ENCODE measurements around the gene AKAP13.

Gene AKAP13

DNA sequence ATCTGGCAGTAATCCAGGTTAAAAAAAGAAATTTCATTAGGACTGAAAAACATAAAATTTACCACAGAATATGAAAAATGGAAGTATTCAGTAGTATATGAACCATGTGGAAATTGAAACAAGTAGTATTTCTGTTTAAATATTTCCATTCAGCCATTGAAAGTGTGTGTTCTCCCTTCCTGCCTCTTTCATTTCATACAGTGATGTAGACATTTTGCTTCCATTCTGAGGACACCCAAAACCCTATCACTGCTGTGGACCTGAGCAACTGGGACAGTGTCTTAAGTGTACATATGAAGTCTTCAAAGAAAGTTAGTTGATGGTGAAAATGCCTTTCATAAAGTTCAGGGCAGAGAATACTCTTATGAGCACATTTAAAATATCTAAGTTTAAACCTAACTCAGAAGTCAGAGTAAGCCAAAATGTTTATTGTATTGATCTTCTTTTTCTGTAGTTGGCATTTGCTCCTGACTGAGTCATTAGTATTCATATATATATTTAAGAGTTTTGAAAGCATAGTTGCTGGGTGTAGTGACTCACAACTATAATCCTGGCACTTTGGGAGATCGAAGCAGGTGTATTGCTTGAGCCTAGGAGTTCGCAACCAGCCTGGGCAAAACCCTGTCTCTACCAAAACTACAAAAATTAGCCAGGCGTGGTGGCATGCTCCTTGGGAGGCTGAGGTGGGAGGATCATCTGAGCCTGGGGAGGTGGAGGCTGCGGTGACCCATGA is 215.6 kb downstream of the AKAP13 start:
- no peak overlapping the region for H3K4me3 ChIP-seq (ENCODE audit: low read length)
- DNase-seq (ENCODE audit: low read depth, low spot score) = no peak

DNA sequence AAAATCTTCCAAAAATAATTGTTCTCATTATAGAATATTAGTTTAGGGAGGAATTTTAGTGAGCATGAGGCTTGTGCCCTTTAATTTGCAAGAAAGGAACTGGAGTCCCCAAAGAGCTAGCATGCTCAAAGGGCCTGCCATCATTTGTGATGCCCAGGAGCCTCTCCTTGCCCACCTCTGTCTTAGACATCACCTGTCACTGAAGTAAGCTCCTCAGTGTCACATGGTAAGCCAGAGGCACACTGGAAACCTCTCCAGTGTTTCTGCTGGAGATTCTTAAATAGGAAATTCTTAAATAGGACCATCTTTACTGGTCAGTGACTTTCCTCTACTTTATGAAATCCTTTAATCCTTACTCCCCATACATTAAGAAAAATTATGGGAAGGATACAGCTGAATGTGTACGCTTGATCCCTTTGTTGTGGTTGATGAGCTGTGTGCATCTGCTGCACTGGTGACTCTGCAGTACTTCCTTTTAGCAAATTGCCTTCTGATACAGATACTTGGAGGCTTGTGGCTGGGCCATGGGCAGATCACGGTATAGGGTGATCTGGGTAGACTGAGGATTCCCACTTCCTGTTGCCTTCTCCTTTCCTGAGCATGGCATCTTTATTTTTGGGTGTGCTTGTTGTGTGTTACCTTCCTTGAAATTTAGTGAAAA is 216.9 kb downstream of the AKAP13 start:
- no peak overlapping the region for H3K4me3 ChIP-seq (ENCODE audit: low read length)
- peak; percentile 83 for DNase-seq (ENCODE audit: low read depth, low spot score)

DNA sequence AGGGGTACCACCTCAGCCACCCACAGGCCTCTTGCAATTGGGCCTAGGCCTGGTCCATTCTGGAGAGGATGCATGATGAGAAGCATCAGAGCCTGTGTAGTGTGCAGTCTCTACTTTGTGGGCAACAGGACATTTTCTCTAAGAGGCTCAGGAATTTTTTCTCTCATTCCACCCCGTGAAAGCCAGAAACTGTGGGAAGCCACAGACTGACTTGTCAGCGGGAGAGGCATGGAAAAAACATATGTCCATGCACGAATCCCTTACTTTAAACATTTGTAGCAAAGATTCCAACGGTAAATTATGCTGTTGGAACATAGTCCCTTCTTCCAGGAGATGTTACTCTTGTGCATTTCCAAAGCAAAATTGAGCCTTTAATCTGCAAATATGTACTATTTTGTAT is 217.8 kb downstream of the AKAP13 start:
- H3K4me3 ChIP-seq (ENCODE audit: low read length) = no peak overlapping the region
- no peak for DNase-seq (ENCODE audit: low read depth, low spot score)

DNA sequence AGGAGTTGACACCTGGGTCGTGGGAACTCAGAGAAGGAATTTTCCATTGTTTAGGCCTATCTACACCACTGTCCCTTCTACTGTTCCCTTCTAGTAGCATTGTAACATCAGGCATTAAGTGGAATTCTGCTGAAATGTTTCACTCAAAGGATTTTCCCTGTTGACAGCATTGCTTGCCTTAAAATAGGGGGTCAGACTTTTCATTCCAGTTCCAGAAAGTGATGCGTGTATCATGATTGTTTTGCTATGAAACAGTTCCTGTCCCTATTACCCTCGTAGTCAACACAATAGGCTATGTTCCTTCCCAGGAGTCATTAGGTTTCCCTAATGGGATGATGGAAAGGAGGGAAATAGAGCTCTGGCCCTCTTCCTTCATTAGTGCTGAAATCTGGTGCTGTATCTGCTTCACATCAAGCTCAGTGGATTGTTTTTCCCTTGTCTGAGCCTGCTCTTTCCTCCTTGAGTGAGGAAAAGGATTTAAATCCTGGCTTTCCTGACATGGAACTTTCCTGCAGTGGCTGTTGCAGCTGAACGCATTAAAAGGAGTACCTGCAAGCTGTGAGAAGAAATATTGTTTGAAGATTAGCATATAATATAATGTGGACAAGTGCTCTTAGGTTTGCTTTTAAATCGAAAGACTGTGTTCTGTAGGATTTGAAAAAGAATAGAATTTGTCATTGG is 218.5 kb downstream of the AKAP13 start:
- no peak overlapping the region for H3K4me3 ChIP-seq (ENCODE audit: low read length)

DNA sequence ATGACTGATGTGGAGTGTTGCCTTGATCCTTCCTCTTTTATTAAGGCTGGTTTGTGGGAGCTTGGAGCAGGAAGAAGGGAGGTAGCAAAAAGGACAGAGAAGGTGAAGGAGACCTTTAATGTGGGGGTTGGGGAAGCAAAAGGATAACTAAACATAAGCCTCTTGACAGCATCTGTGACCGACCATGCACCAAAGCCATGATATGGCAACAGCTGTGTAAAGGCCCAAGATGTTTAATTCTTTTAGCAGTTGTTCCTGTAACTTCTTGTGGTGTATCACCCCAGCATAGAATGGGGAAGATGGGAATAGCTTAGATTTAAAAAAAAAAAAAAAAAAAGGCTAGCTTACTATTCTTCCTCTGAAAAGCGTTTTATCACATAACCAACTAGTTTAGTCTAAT is 219.6 kb downstream of the AKAP13 start:
- H3K4me3 ChIP-seq (ENCODE audit: low read length) = no peak overlapping the region
- DNase-seq (ENCODE audit: low read depth, low spot score) = no peak

More for the DNA sequence above, 218.5 kb downstream of the AKAP13 start:
- no peak for DNase-seq (ENCODE audit: low read depth, low spot score)

DNA sequence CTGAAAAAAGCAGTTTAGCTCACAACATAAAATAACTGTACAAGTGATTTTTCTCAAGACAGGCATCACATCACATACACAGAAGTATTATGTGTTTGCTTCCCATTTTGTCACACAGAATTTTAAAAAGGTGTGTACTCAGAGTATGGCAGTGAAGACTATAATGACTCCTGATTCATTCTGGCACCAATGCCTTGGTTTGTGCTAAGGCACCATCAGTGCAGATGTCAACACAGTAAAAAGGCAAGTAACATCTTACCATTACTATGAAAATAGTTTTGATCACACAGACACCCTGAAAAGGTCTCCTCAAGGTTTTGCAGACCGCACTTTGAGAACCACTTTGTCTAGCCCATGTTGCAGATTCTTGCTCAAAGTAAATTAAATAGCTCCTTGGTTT is 222.8 kb downstream of the AKAP13 start:
- DNase-seq (ENCODE audit: low read depth, low spot score) = no peak
- H3K4me3 ChIP-seq (ENCODE audit: low read length) = no peak overlapping the region

DNA sequence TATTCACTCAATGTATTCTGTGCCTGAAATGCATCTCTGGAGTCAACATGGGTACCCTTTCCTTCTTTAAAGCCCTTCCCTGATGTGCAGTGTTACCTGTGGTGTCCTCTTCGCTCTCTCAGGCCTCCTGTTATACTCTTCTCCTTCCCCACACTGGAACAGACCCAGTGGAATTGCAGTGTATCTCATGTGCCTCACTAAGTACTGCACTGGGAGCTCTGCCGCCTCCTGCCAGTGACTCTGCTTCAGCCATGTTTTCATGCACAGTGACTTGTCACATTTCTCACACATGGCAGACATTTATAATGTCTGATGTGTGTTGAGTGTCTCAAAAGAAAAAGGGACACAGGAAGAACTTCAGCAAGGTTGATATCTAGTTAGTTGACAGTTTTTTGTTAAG is 223.3 kb downstream of the AKAP13 start:
- H3K4me3 ChIP-seq (ENCODE audit: low read length) = no peak overlapping the region
- DNase-seq (ENCODE audit: low read depth, low spot score) = no peak

DNA sequence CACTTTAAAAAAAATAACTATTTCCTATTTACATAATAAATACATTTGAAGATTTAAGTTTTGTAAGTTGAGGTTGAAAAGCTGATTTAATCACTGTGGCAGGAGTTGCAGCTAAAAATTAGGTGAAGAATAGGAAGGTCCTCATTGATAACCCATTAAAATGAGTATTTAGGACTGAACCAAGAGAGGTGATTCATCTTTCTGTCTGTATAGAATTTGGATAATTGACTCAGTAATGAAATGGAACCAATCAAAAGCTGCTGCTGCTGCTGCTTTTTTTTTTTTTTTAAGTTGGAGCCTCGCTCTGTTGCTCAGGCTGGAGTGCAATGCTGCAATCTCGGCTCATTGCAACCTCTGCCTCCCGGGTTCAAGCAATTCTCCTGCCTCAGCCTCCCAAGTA is 223.8 kb downstream of the AKAP13 start:
- no peak overlapping the region for H3K4me3 ChIP-seq (ENCODE audit: low read length)
- DNase-seq (ENCODE audit: low read depth, low spot score) = no peak

DNA sequence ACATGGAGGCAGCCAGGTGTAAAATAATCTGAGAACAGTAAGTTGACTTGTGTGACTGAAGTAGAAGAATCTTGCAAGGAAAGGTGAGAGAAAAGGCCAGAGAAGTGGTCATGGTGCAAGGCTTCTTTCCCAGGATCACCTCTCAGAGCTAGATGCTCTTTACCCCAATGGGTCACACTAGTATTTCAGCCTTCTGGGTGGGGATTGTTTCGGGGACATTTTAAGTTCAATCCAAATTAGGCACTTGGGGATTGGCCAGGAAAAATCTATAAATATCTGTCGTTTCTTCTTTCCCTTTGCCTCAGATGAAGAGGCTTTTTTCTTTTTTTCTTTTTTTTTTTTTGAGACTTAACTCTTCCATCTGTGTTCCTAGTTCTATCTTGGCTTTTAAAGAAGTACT is 226.3 kb downstream of the AKAP13 start:
- no peak overlapping the region for H3K4me3 ChIP-seq (ENCODE audit: low read length)
- DNase-seq (ENCODE audit: low read depth, low spot score) = no peak

DNA sequence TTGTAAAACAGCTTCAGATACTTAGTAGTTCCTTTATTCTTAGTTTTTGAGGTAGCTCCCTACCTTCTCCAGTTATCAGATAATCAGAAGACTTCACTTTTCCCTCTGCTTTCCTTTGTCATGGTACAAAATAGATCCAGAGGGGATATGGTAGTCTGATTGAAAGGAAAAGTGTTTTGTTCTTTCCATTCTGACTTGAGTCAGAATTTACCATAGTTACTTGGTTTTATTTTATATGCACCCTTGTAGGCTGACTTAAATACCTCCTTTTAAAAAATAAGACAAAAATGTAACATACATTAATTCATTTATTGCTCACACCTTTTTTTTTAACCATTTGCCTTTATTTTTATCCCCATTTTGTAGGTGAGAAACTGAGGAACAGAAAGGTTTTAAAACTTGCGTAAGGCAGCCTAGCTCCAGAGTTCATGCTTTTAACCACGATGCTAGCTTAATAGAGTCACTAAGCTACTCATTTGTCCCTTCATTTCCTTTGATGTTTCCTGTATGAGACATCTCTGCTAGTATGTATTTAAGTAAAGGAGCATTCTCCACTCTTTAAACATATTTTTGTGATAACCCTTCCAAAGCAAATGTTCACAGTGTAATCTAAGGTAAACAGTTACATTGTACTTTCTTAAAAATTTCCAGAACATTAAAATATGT is 226.9 kb downstream of the AKAP13 start:
- H3K4me3 ChIP-seq (ENCODE audit: low read length) = no peak overlapping the region
- no peak for DNase-seq (ENCODE audit: low read depth, low spot score)

DNA sequence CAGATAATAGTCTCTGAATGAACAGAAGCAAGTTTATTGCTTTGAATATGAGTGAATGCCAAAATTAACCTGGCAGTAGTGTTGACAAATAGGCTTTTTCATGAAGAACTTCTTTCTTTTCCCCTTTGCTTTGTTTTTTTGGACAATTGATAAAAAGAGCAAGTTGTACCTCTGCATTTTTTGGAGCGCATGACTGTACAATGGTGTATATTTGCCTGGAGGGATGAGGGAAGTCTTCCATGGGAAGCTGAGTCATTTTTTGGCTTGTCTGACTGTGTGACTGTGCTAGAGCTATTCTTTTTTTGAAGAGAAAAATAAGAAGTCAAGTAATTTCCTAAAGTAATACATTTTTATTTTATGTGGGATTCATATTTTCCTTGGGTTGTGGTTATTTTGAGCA is 227.4 kb downstream of the AKAP13 start:
- DNase-seq (ENCODE audit: low read depth, low spot score) = no peak
- no peak overlapping the region for H3K4me3 ChIP-seq (ENCODE audit: low read length)

DNA sequence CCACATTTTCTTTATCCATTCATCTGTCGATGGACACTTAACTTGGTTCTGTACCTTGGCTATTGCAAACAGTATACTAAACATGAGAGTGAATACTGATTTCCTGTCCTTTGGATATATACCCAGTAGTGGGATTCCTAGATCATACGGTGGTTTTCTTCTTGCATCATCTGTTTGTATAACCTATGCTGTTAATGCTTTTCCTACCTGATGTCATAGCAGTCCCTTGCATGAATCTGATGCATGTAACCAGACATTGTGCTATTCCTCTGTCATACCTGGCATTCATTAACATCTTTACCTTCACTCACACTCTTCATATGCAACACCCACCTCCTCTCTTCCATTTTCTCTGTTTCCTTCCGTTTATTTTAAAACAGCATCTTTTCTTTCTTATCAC is 229.1 kb downstream of the AKAP13 start:
- no peak for DNase-seq (ENCODE audit: low read depth, low spot score)
- H3K4me3 ChIP-seq (ENCODE audit: low read length) = no peak overlapping the region

DNA sequence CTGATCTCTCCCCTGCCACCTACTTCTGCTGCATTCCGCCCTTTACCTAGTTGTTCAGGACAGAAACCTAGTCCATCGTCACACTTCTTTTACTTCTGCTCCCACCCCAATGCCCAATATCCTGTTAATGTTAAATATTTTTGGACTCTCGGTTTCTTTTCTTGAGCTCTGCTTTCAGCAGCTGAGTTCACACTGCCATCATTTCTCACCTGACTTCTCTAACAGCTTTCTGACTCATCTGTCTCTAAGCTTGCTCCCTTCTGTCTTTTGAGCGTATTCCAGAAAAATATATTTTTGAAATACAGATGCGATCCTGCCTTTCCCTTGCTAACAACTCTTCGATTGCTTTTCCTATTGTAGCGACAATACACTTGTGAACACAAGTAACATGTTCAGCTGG is 231.0 kb downstream of the AKAP13 start:
- DNase-seq (ENCODE audit: low read depth, low spot score) = no peak

DNA sequence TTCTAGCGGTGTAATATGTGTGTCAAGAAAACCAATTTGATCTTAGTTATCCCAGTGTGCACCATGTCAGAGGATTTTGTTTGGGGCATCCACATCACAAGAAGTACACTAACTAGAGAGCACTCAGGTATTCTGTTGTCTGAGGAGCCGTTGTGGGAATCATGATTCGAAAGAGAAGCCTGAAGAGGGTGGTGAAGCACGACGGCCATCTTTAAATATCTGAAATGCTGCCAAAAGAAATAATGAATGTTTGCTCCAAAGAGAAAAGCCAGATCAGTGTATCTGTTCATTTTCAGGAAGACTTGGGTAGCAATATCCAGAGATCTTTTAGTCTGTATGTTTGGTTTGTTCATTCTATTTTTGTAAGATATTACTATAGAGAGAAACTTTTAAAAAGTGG is 233.7 kb downstream of the AKAP13 start:
- no peak for DNase-seq (ENCODE audit: low read depth, low spot score)
- H3K4me3 ChIP-seq (ENCODE audit: low read length) = no peak overlapping the region

More for the DNA sequence above, 231.0 kb downstream of the AKAP13 start:
- H3K4me3 ChIP-seq (ENCODE audit: low read length) = no peak overlapping the region

DNA sequence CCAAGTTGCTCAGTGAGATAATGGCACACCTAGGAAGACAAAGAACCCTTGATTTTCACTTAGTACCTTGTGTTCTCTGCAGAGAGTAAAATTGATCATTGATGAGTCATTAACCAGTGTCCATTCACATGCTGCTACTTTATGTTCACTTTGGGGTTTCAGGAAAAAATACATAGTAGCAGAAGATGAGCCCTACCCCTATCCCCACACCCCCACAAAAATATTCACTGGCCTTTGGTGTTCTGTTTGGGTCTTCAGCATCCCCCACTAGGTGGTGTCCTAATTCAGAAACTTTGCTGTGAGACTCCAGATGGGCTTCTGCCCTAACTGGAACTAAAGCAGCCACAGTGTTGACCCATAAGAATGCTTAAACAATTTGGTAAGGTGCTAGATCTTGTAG is 235.5 kb downstream of the AKAP13 start:
- peak; percentile 22 for DNase-seq (ENCODE audit: low read depth, low spot score)
- no peak overlapping the region for H3K4me3 ChIP-seq (ENCODE audit: low read length)

DNA sequence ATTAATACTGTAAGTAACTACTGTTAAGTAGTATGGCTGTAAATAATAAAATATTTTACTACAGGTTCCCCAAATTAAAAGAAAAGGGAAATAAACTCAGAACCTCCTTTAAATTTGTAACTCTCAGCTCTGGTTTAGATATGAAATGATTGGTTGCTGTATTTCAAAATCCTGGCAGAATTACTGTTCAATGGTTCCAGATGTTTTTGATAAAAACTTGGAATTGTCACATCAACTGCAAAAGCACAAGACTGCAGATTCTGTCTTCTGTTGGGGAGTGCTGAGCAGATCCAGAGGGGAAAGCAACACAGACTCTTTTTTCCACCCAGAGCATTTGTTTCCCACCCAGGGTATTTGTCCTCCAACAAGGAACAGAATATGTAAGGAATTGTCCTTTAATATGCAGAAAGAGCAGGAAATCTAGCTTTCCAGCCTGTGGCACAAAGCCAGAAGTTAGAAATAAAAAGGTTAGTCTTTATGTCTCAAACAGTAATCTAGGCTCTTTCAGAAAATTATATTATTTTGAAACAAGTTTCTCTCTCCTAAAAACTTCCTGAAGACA is 236.2 kb downstream of the AKAP13 start:
- no peak for DNase-seq (ENCODE audit: low read depth, low spot score)
- H3K4me3 ChIP-seq (ENCODE audit: low read length) = no peak overlapping the region

DNA sequence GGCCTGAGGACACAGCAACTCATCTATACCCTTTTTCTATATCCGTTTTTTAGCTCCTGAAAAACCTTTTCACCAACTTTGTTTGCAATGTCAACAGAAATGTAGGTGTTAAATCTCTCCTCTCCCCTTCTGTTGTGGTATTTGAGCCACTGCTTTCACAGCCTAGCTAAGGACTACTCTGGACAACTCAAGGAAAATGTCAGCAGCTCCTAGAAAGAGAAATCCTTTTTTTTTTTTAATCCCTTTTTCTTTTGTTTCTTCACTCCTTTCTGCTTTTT is 237.8 kb downstream of the AKAP13 start:
- DNase-seq (ENCODE audit: low read depth, low spot score) = no peak
- no peak overlapping the region for H3K4me3 ChIP-seq (ENCODE audit: low read length)

DNA sequence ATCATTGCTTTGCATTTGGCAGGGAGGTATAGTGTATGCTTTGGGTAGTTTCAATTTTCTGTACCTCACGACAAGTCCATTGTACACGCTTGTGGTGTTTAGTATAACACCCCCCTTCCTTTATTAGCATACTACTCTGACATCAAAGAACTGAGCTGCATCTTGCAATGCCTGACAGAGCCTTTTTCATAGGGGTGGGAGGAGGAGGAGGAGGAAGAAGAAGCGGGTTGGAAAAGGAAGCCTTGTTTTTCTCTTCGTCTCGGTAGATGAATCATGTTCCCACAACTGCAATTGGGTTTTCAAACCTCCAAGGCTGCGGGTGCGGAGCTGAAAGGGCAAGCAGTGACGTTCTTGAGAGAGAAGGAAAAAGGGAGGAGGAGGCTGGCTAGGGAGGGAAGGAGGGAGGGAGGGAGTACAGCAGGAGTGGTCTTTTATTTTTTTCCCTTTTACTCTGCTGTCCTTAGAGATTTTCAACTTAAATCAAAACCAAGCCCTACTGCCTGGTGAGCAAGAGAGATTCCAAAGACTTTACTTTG is 238.6 kb downstream of the AKAP13 start:
- peak; percentile 54 for DNase-seq (ENCODE audit: low read depth, low spot score)
- peak overlapping the region; percentile 38 for H3K4me3 ChIP-seq (ENCODE audit: low read length)

DNA sequence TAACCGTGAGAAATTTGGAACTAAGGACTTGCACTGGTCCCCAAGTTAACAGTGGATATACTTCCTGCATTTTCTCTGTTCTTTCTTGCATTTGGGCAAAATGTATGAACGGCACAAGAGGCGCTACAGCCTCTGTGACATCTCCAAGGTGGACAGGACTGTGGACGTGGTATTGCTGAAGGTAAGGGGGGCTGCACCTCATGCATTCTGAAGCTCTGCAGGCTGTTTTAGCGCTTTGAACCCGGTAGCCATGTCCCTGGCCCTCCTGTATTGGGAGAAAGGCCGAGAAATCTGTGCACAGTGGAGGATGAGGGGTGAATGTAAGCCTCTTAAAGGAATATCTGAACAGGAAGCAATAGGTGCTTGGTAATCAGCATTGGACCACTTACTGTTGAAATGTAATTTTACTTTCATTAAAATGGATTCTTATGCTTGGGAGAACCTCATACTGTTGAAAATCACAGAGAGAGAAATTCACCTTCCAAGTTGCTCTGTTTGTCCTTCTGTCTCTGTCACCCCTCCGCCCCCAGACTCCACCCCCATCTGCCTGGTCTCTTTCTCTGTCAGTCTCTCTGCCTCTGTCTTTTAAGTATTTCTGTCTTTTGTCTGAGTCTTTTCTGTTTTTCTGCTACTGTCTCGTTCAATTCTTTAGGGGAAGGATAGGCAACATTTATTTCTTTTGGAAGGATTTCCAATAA is 239.7 kb downstream of the AKAP13 start:
- no peak for DNase-seq (ENCODE audit: low read depth, low spot score)
- no peak overlapping the region for H3K4me3 ChIP-seq (ENCODE audit: low read length)
